ENCODE measurements around the gene CLEC9A.

Gene CLEC9A

GRCh38 chr12:10058387-10058786, 27.9 kb downstream of the CLEC9A start:
- H3K4me3 ChIP-seq: no peak overlapping the region
- no peak overlapping the region for H3K27ac ChIP-seq

- H3K4me3 ChIP-seq: no peak overlapping the region
- H3K27ac ChIP-seq: no peak overlapping the region
These were observed 34.8 kb downstream of the CLEC9A start for GRCh38 chr12:10065241-10065640.

- no peak overlapping the region for H3K4me3 ChIP-seq
- peak overlapping the region in 9 of 21 experiments; percentile 11 to 83 (median 55) for H3K27ac ChIP-seq
These were observed 36.8 kb downstream of the CLEC9A start for GRCh38 chr12:10067264-10067663.

- no peak overlapping the region for H3K4me3 ChIP-seq
- H3K27ac ChIP-seq: peak overlapping the region in 18 of 21 experiments; percentile 3 to 83 (median 40)
These were observed 37.5 kb downstream of the CLEC9A start for GRCh38 chr12:10067942-10068341.

- Histone ChIP-seq H3K27ac (peak overlapping the region in 19 of 21 experiments; percentile 19 to 83 (median 51)), H3K4me3 (no peak overlapping the region)
These were observed 38.2 kb downstream of the CLEC9A start for GRCh38 chr12:10068644-10069043.

- H3K4me3 ChIP-seq: no peak overlapping the region
- peak overlapping the region in 16 of 21 experiments; percentile 19 to 83 (median 56) for H3K27ac ChIP-seq
These were observed 38.6 kb downstream of the CLEC9A start for GRCh38 chr12:10069099-10069498.

GRCh38 chr12:10069976-10070375, 39.5 kb downstream of the CLEC9A start:
- Histone ChIP-seq H3K27ac (peak overlapping the region in 1 of 21 experiments; percentile 83), H3K4me3 (no peak overlapping the region)

GRCh38 chr12:10070380-10070779, 39.9 kb downstream of the CLEC9A start:
- no peak overlapping the region for H3K27ac ChIP-seq
- no peak overlapping the region for H3K4me3 ChIP-seq

- Histone ChIP-seq H3K27ac (no peak overlapping the region), H3K4me3 (no peak overlapping the region)
These were observed 41.6 kb downstream of the CLEC9A start for GRCh38 chr12:10072131-10072530.

GRCh38 chr12:10073261-10073660, 42.8 kb downstream of the CLEC9A start:
- H3K4me3 ChIP-seq: no peak overlapping the region

GRCh38 chr12:10075451-10075850, 45.0 kb downstream of the CLEC9A start:
- Histone ChIP-seq H3K4me3 (no peak overlapping the region), H3K27ac (peak overlapping the region in 1 of 21 experiments; percentile 7)

More at GRCh38 chr12:10073261-10073660, 42.8 kb downstream of the CLEC9A start:
- H3K27ac ChIP-seq: no peak overlapping the region

GRCh38 chr12:10082117-10082874, 51.8 kb downstream of the CLEC9A start:
- Histone ChIP-seq H3K27ac (no peak overlapping the region), H3K4me3 (no peak overlapping the region)

GRCh38 chr12:10084733-10085132, 54.3 kb downstream of the CLEC9A start:
- Histone ChIP-seq H3K4me3 (no peak overlapping the region), H3K27ac (no peak overlapping the region)

GRCh38 chr12:10086387-10086786, 55.9 kb downstream of the CLEC9A start:
- Histone ChIP-seq H3K4me3 (no peak overlapping the region), H3K27ac (no peak overlapping the region)

GRCh38 chr12:10088031-10088430, 57.5 kb downstream of the CLEC9A start:
- Histone ChIP-seq H3K4me3 (no peak overlapping the region), H3K27ac (no peak overlapping the region)

- Histone ChIP-seq H3K4me3 (no peak overlapping the region), H3K27ac (peak overlapping the region in 1 of 21 experiments; percentile 43)
These were observed 58.7 kb downstream of the CLEC9A start for GRCh38 chr12:10088955-10089900.

- H3K27ac ChIP-seq: peak overlapping the region in 3 of 21 experiments; percentile 53 to 59 (median 53)
These were observed 64.3 kb downstream of the CLEC9A start for GRCh38 chr12:10094646-10095395.

GRCh38 chr12:10095971-10096370, 65.5 kb downstream of the CLEC9A start:
- Histone ChIP-seq H3K4me3 (no peak overlapping the region), H3K27ac (peak overlapping the region in 3 of 21 experiments; percentile 53 to 65 (median 53))

More at GRCh38 chr12:10094646-10095395, 64.3 kb downstream of the CLEC9A start:
- H3K4me3 ChIP-seq: no peak overlapping the region

- Histone ChIP-seq H3K27ac (peak overlapping the region in 3 of 21 experiments; percentile 52 to 65 (median 53)), H3K4me3 (peak overlapping the region in 1 of 7 experiments; percentile 5)
These were observed 67.0 kb downstream of the CLEC9A start for GRCh38 chr12:10097521-10097920.
